PFSK-1 (cell line): Measurements from ENCODE around the gene PIK3AP1.

Experiments
- FOXP2 ChIP-seq: optimal IDR thresholded peaks from 2 replicates; pipeline ENCODE3; 2011; ENCODE audit warnings: borderline replicate concordance, control low read depth, inconsistent platforms; ENCODE audit not compliant: insufficient read depth; ENCODE audit errors: extremely low read length, extremely low read depth
- POLR2AphosphoS5 ChIP-seq: IDR thresholded peaks from 2 replicates; pipeline ENCODE4 v1.6.1; 2012; ENCODE audit warnings: low read depth, mild to moderate bottlenecking, control low read depth, low read length, moderate library complexity
- SIN3A ChIP-seq: IDR thresholded peaks from 2 replicates; pipeline ENCODE4 v1.6.1; 2012; ENCODE audit warnings: mild to moderate bottlenecking, low read length, moderate library complexity, borderline replicate concordance; ENCODE audit not compliant: insufficient read depth
- TAF1 ChIP-seq: IDR thresholded peaks from 2 replicates; pipeline ENCODE4 v1.6.1; 2012; ENCODE audit warnings: low read length, control low read depth, borderline replicate concordance; ENCODE audit not compliant: insufficient read depth
- TF ChIP-seq, protein P1 (sequence below), 2 experiments: IDR thresholded peaks; 2 replicates each; pipeline versions ENCODE4 v1.6.1 to v1.8.0; 2011 to 2012; ENCODE audit warnings: low read depth in 2 of 2, low read length in 2 of 2, control low read depth in 1 of 2, inconsistent platforms in 1 of 2, mild to moderate bottlenecking in 1 of 2, moderate library complexity in 1 of 2; ENCODE audit not compliant: insufficient read depth in 1 of 2

GRCh38 chr10:96609510-96609909 lies 110.8 kb downstream of the PIK3AP1 start:
- TF ChIP-seq TAF1 (no peak), SIN3A (no peak), POLR2AphosphoS5 (no peak), FOXP2 (no peak)
- TF ChIP-seq, protein P1, sequence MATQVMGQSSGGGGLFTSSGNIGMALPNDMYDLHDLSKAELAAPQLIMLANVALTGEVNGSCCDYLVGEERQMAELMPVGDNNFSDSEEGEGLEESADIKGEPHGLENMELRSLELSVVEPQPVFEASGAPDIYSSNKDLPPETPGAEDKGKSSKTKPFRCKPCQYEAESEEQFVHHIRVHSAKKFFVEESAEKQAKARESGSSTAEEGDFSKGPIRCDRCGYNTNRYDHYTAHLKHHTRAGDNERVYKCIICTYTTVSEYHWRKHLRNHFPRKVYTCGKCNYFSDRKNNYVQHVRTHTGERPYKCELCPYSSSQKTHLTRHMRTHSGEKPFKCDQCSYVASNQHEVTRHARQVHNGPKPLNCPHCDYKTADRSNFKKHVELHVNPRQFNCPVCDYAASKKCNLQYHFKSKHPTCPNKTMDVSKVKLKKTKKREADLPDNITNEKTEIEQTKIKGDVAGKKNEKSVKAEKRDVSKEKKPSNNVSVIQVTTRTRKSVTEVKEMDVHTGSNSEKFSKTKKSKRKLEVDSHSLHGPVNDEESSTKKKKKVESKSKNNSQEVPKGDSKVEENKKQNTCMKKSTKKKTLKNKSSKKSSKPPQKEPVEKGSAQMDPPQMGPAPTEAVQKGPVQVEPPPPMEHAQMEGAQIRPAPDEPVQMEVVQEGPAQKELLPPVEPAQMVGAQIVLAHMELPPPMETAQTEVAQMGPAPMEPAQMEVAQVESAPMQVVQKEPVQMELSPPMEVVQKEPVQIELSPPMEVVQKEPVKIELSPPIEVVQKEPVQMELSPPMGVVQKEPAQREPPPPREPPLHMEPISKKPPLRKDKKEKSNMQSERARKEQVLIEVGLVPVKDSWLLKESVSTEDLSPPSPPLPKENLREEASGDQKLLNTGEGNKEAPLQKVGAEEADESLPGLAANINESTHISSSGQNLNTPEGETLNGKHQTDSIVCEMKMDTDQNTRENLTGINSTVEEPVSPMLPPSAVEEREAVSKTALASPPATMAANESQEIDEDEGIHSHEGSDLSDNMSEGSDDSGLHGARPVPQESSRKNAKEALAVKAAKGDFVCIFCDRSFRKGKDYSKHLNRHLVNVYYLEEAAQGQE (IDR thresholded peaks at IDR 0.05; ENCODE audit: insufficient read depth in 1 of 2, low read depth in 2 of 2, low read length in 2 of 2): no peak
